MM.1S (cell line): ENCODE data around the gene CNPY1.

ENCODE experiments used
- DNase-seq: peaks from one replicate; pipeline ENCODE4 v3.0.0-alpha.2; 2015
- H2AFZ ChIP-seq: fragments of 300-600 bp; sonication (generic); 2 replicates; pipeline ENCODE4 v1.6.0; 2016; ENCODE audit warnings: antibody characterized with exemption, low read length
- H3F3A ChIP-seq: fragments of 300-600 bp; sonication (generic); 2 replicates; pipeline ENCODE4 v1.6.1; 2016; ENCODE audit warnings: mild to moderate bottlenecking, antibody characterized with exemption, low read length, moderate library complexity, mixed read lengths; ENCODE audit not compliant: insufficient read depth
- H3K27ac ChIP-seq: fragments of 300-600 bp; sonication (generic); 2 replicates; pipeline ENCODE4 v1.5.1; 2016; ENCODE audit warnings: mild to moderate bottlenecking, low read length
- H3K27me3 ChIP-seq: fragments of 300-600 bp; sonication (generic); replicated peaks from 2 replicates; pipeline ENCODE4 v1.6.0; 2016; ENCODE audit warnings: low read length; ENCODE audit not compliant: insufficient read depth
- H3K36me3 ChIP-seq: fragments of 300-600 bp; sonication (generic); replicated peaks from 2 replicates; pipeline ENCODE4 v1.6.1; 2016; ENCODE audit warnings: mild to moderate bottlenecking, low read length, mixed read lengths; ENCODE audit not compliant: insufficient read depth
- H3K4me1 ChIP-seq: fragments of 300-600 bp; sonication (generic); 2 replicates; pipeline ENCODE4 v1.6.1; 2016; ENCODE audit warnings: low read length, mixed read lengths
- H3K4me2 ChIP-seq: fragments of 300-600 bp; sonication (generic); 2 replicates; pipeline ENCODE4 v1.6.0; 2016; ENCODE audit warnings: low read depth, low read length
- H3K4me3 ChIP-seq: fragments of 300-600 bp; sonication (generic); 2 replicates; pipeline ENCODE4 v1.5.1; 2016; ENCODE audit warnings: low read length, mixed read lengths
- H3K79me2 ChIP-seq: fragments of 300-600 bp; sonication (generic); 2 replicates; pipeline ENCODE4 v1.6.1; 2016; ENCODE audit warnings: mixed run types, low read length, mixed read lengths
- H3K9ac ChIP-seq: fragments of 300-600 bp; sonication (generic); 2 replicates; pipeline ENCODE4 v1.6.1; 2016; ENCODE audit warnings: low read length, mixed read lengths
- H3K9me2 ChIP-seq: fragments of 300-600 bp; sonication (generic); replicated peaks from 2 replicates; pipeline ENCODE4 v1.6.1; 2016; ENCODE audit warnings: mild to moderate bottlenecking, low read length, mixed read lengths; ENCODE audit not compliant: insufficient read depth
- H3K9me3 ChIP-seq: fragments of 300-600 bp; sonication (generic); replicated peaks from 2 replicates; pipeline ENCODE4 v1.6.1; 2016; ENCODE audit warnings: mild to moderate bottlenecking, low read length, mixed read lengths; ENCODE audit not compliant: insufficient read depth
- H4K20me1 ChIP-seq: fragments of 300-600 bp; sonication (generic); 2 replicates; pipeline ENCODE4 v1.6.1; 2016; ENCODE audit warnings: mild to moderate bottlenecking, low read length, moderate library complexity, mixed read lengths; ENCODE audit not compliant: insufficient read depth
- EZH2 ChIP-seq: fragments of 300-600 bp; sonication (generic); optimal IDR thresholded peaks from 2 replicates; pipeline ENCODE3; 2017; ENCODE audit warnings: low read depth, mild to moderate bottlenecking, antibody characterized with exemption, low read length, mixed read lengths
- EZH2phosphoT487 ChIP-seq: fragments of 300-600 bp; sonication (generic); IDR thresholded peaks from 2 replicates; pipeline ENCODE4 v1.6.1; 2018; ENCODE audit warnings: antibody characterized with exemption, low read length
- TF ChIP-seq, protein P1 (sequence below): fragments of 300-600 bp; sonication (generic); IDR thresholded peaks from 2 replicates; pipeline ENCODE4 v1.5.1; 2016; ENCODE audit warnings: antibody characterized with exemption, low read length, mixed read lengths

The CNPY1 gene

DNA sequence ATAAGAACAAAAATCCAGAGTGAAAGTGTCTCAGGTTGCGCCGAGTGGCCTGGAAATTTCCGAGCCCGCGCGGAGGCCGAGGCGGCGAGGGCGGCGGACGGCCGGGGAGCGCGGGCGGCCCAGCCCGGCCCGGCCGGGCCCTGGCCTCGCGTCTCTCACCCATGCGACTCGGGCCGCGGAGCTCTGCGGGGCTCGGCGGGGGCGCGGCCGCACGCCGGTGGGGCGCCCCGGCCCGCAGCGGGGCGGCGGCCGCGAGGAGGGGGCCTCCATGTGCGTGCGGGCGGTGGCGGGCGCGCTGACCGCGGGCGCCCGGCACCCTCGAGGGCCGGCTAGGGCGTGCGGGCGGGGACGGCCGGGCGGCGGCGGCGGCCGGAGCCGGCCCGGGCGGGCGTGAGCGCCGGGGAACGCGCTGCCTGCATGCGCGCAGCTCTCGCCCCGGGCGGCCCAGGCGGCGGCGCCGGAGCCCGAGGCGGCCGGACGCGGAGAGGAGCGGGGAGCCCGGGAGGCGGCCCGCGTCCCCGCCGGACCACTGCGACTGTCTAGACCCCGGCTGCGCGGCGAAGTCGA lies 88.7 kb downstream of the CNPY1 start:
- no peak overlapping the region for H3K4me3 ChIP-seq
- no peaks in the 10 kb centered on the region; the same call in 1 of the 2 replicates for H3K9me3 ChIP-seq
- no peak overlapping the region for H3K4me2 ChIP-seq
- H3K27ac ChIP-seq = no peak overlapping the region
- TF ChIP-seq, protein P1, sequence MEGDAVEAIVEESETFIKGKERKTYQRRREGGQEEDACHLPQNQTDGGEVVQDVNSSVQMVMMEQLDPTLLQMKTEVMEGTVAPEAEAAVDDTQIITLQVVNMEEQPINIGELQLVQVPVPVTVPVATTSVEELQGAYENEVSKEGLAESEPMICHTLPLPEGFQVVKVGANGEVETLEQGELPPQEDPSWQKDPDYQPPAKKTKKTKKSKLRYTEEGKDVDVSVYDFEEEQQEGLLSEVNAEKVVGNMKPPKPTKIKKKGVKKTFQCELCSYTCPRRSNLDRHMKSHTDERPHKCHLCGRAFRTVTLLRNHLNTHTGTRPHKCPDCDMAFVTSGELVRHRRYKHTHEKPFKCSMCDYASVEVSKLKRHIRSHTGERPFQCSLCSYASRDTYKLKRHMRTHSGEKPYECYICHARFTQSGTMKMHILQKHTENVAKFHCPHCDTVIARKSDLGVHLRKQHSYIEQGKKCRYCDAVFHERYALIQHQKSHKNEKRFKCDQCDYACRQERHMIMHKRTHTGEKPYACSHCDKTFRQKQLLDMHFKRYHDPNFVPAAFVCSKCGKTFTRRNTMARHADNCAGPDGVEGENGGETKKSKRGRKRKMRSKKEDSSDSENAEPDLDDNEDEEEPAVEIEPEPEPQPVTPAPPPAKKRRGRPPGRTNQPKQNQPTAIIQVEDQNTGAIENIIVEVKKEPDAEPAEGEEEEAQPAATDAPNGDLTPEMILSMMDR = no peak
- TF ChIP-seq EZH2phosphoT487 (no peak), EZH2 (no peak)
- no peaks in the 10 kb centered on the region for H3K79me2 ChIP-seq
- no peak for DNase-seq
- no peak overlapping the region for H2AFZ ChIP-seq
- no peaks in the 10 kb centered on the region for H3K9me2 ChIP-seq
- no peaks in the 10 kb centered on the region for H3F3A ChIP-seq
- peaks cover 77% of the 10 kb centered on the region for H3K27me3 ChIP-seq
- H3K36me3 ChIP-seq = no peaks in the 10 kb centered on the region
- no peaks in the 10 kb centered on the region for H4K20me1 ChIP-seq
- no peak overlapping the region for H3K9ac ChIP-seq
- no peaks in the 10 kb centered on the region for H3K4me1 ChIP-seq

DNA sequence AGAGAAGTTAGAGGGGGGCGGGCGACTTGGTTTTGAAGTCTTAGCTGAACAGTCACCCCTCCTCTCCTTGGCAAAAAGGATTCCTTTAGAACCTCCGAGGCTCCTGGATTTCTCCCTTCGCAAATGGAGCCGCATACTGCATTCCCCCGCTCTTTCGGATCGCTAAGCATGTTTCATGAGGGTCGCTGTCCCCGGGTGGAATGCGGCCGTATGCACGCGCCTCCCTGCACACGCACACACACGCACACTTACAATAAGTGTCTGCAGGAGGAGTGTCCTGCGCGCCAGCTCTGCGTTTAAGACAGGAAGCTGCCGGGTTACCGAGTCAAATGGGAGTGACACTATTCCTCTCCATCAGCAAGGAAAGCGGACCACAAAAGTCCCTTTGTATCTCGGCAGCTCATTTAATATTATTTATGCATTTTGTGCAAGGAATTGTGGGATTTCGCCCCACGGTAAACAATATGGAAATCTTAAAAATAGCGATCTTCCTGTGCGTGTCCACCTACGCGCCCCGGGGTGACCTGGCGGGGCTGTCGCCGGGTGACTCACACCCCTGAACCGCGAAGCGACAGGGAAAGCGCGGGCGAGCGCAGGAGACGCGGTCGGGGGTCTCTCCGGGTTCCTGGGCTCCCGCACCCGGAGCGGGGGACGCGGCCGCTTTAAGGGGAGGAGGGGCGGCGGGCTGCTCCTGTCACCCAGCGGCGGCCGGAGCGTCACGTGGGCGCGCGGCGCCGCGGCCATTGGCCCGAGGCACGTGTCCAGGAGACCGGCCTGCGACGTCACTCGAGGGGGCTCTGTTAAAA lies 89.4 kb downstream of the CNPY1 start:
- H2AFZ ChIP-seq = no peak overlapping the region
- H3K9me3 ChIP-seq = no peaks in the 10 kb centered on the region; the same call in 1 of the 2 replicates
- H3K9me2 ChIP-seq = no peaks in the 10 kb centered on the region
- H4K20me1 ChIP-seq = no peaks in the 10 kb centered on the region
- H3K4me3 ChIP-seq = no peak overlapping the region
- no peak overlapping the region for H3K9ac ChIP-seq
- H3K36me3 ChIP-seq = no peaks in the 10 kb centered on the region
- no peak overlapping the region for H3K27ac ChIP-seq
- H3K4me1 ChIP-seq = no peaks in the 10 kb centered on the region
- H3K27me3 ChIP-seq = peaks cover 77% of the 10 kb centered on the region
- TF ChIP-seq, protein P1 = no peak
- TF ChIP-seq EZH2 (no peak), EZH2phosphoT487 (no peak)
- no peak overlapping the region for H3K4me2 ChIP-seq
- no peaks in the 10 kb centered on the region for H3K79me2 ChIP-seq
- DNase-seq = no peak
- no peaks in the 10 kb centered on the region for H3F3A ChIP-seq

DNA sequence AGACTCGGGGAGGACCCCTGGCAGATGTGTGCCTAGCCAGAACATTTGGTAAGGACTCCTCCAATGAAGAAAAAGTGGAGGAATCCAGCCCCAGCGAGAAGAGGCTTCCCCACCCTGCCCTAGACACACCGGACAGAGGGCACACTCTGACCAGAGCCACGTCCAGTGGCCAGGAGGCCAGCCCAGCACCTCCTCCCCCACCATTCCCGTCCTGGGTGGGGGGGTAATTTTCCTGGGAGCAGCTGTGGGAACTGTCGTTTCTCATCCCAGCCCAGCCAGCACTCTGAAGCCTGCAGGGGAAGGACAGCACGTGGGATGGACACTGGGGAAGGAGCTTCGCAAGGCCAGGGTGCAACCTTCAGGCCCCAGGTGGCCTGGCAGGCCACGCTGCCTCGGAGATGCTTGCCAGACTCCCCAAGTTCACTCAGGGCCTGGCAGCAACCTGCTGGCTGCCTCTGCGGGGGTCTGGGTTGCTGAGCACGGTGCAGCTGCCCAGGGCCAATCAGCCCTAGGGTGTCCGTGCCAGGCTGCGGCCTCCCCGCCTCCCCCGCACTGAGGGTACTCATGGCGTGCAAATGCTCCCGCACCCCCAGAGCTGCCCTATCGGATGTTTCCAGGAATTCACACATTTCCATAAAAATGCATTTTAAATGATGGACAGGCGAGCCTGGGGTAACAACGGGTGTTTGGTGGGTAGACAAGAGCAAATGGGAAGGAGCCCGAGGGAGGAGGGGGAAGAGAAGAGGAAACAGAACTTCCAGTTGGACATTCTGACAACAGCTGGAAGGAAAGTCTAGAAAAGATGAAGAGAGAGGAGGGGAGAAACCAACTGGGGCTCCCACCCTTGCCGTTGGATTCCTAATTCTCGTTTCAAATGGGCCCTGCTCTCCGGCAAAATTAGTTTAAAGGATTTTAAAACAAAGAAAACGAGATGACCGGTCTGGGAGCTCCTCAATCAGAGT lies 90.3 kb downstream of the CNPY1 start:
- no peaks in the 10 kb centered on the region for H3K4me1 ChIP-seq
- no peak overlapping the region for H3K9ac ChIP-seq
- no peak overlapping the region for H3K27ac ChIP-seq
- H3F3A ChIP-seq = no peaks in the 10 kb centered on the region
- no peaks in the 10 kb centered on the region; the same call in 1 of the 2 replicates for H3K9me3 ChIP-seq
- H2AFZ ChIP-seq = no peak overlapping the region
- TF ChIP-seq EZH2 = no peak
- no peak for TF ChIP-seq EZH2phosphoT487
- TF ChIP-seq, protein P1 = no peak
- H3K79me2 ChIP-seq = no peaks in the 10 kb centered on the region
- no peaks in the 10 kb centered on the region for H3K9me2 ChIP-seq
- H3K27me3 ChIP-seq = peaks cover 77% of the 10 kb centered on the region
- no peak overlapping the region for H3K4me2 ChIP-seq
- no peaks in the 10 kb centered on the region for H3K36me3 ChIP-seq
- no peaks in the 10 kb centered on the region for H4K20me1 ChIP-seq
- H3K4me3 ChIP-seq = no peak overlapping the region
- no peak for DNase-seq
